Activated naive CD4-positive, alpha-beta T cell treated with anti-CD3 and anti-CD28 coated beads, Interleukin-2, amount 50 U/mL, for 16 hours (primary cell): Measurements from ENCODE around the gene FOLR1.

Source experiments
- DNase-seq: peaks from one replicate; pipeline ENCODE4 v3.0.0-alpha.2; 2020

The FOLR1 gene

GRCh38 chr11:72236774-72237111 lies 44.8 kb downstream of the FOLR1 start:
- no peak for DNase-seq

GRCh38 chr11:72237112-72237931 lies 45.4 kb downstream of the FOLR1 start:
- DNase-seq, result no peak

GRCh38 chr11:72238040-72238450 lies 46.1 kb downstream of the FOLR1 start:
- DNase-seq, result no peak

- DNase-seq, result no peak
Measured at GRCh38 chr11:72238492-72239312, 46.8 kb downstream of the FOLR1 start.

GRCh38 chr11:72239313-72239848 lies 47.4 kb downstream of the FOLR1 start:
- no peak for DNase-seq

GRCh38 chr11:72239849-72240460 lies 48.0 kb downstream of the FOLR1 start:
- no peak for DNase-seq

- DNase-seq, result no peak
Measured at GRCh38 chr11:72240461-72241290, 48.7 kb downstream of the FOLR1 start.

- DNase-seq, result no peak
Measured at GRCh38 chr11:72241291-72241781, 49.4 kb downstream of the FOLR1 start.

- DNase-seq, result no peak
Measured at GRCh38 chr11:72242141-72242540, 50.2 kb downstream of the FOLR1 start.

- DNase-seq, result no peak
Measured at GRCh38 chr11:72243173-72244059, 51.5 kb downstream of the FOLR1 start.

- DNase-seq, result no peak
Measured at GRCh38 chr11:72244060-72244360, 52.1 kb downstream of the FOLR1 start, which contains the start of gene PHOX2A. TSS of gene PHOX2A (minus strand) at chr11:72244176. CDS start at chr11:72244004, 172 bp downstream.

- DNase-seq, result no peak
Measured at GRCh38 chr11:72244361-72245262, 52.7 kb downstream of the FOLR1 start.

- no peak for DNase-seq
Measured at GRCh38 chr11:72245263-72245816, 53.4 kb downstream of the FOLR1 start.
